Liver (tissue), 9 donors: ENCODE results near the gene UNC5A. TPM values are rescaled to one million over a fixed set of nuclear protein-coding genes. Genes with fewer than 3 reads are reported as not detected.

Experiments
- DNase-seq: peaks from one replicate; pipeline ENCODE4 v3.0.0-alpha.2; 2017; ENCODE audit warnings: low spot score
- H3K27ac ChIP-seq, 2 donors: one replicate each; pipeline ENCODE4 v1.7.0; 2013; ENCODE audit warnings: inconsistent platforms in 2 of 2, low read length in 2 of 2, control low read depth in 1 of 2, low read depth in 1 of 2, mild to moderate bottlenecking in 1 of 2
- H3K27me3 ChIP-seq, 4 donors: one replicate each; pipeline versions ENCODE4 v1.6.1 to v1.7.0; 2013; ENCODE audit warnings: low read length in 3 of 4, inconsistent platforms in 1 of 4, mild to moderate bottlenecking in 1 of 4, moderate library complexity in 1 of 4; ENCODE audit not compliant: control insufficient read depth in 4 of 4, insufficient read depth in 4 of 4
- H3K36me3 ChIP-seq, 4 donors: one replicate each; pipeline versions ENCODE4 v1.6.1 to v1.7.0; 2013; ENCODE audit warnings: low read length in 3 of 4, mild to moderate bottlenecking in 3 of 4, low read depth in 1 of 4, moderate library complexity in 1 of 4; ENCODE audit not compliant: control insufficient read depth in 4 of 4, insufficient read depth in 3 of 4
- H3K4me1 ChIP-seq, 4 donors: one replicate each; pipeline versions ENCODE4 v1.6.1 to v1.7.0; 2013; ENCODE audit warnings: low read length in 3 of 4, mild to moderate bottlenecking in 3 of 4, moderate library complexity in 1 of 4; ENCODE audit not compliant: control insufficient read depth in 4 of 4, insufficient read depth in 4 of 4
- H3K4me3 ChIP-seq, 3 donors: one replicate each; pipeline versions ENCODE4 v1.6.1 to v1.7.0; 2013; ENCODE audit warnings: low read length in 3 of 3, control low read depth in 1 of 3, low read depth in 1 of 3, mild to moderate bottlenecking in 1 of 3
- H3K9ac ChIP-seq, 2 donors: one replicate each; pipeline ENCODE4 v1.7.0; 2013; ENCODE audit warnings: low read length in 2 of 2, mild to moderate bottlenecking in 2 of 2, moderate library complexity in 2 of 2, control low read depth in 1 of 2, low read depth in 1 of 2
- H3K9me3 ChIP-seq, 4 donors: one replicate each; pipeline versions ENCODE4 v1.6.1 to v1.7.0; 2013; ENCODE audit warnings: low read length in 3 of 4; ENCODE audit not compliant: control insufficient read depth in 4 of 4
- ATF3 ChIP-seq: IDR thresholded peaks from 2 replicates; pipeline ENCODE4 v1.6.1; 2016; ENCODE audit warnings: antibody characterized with exemption
- EGR1 ChIP-seq, 2 donors: IDR thresholded peaks; 2 replicates each; pipeline ENCODE4 v1.6.1; 2016 to 2018; ENCODE audit warnings: antibody characterized with exemption in 2 of 2, low read depth in 2 of 2
- FOXA1 ChIP-seq: IDR thresholded peaks from 2 replicates; pipeline ENCODE4 v1.6.1; 2016; ENCODE audit warnings: antibody characterized with exemption
- FOXA2 ChIP-seq: IDR thresholded peaks from 2 replicates; pipeline ENCODE4 v1.6.1; 2016; ENCODE audit warnings: antibody characterized with exemption
- HNF4A ChIP-seq, 2 donors: conservative IDR thresholded peaks; 2 replicates each; pipeline ENCODE4 v1.6.1; 2016; ENCODE audit warnings: antibody characterized with exemption in 2 of 2, mild to moderate bottlenecking in 2 of 2
- HNF4G ChIP-seq: IDR thresholded peaks from 2 replicates; pipeline ENCODE4 v1.6.1; 2016; ENCODE audit warnings: antibody characterized with exemption
- JUND ChIP-seq, 2 donors: IDR thresholded peaks; 2 replicates each; pipeline ENCODE4 v1.6.1; 2016; ENCODE audit warnings: antibody characterized with exemption in 2 of 2
- NR2F2 ChIP-seq: IDR thresholded peaks from 2 replicates; pipeline ENCODE4 v1.6.1; 2016; ENCODE audit warnings: antibody characterized with exemption
- RAD21 ChIP-seq, 2 donors: IDR thresholded peaks; 2 replicates each; pipeline ENCODE4 v1.6.1; 2016; ENCODE audit warnings: antibody characterized with exemption in 2 of 2, mild to moderate bottlenecking in 2 of 2
- RXRA ChIP-seq, 2 donors: IDR thresholded peaks; 2 replicates each; pipeline ENCODE4 v1.6.1; 2017 to 2018; ENCODE audit warnings: antibody characterized with exemption in 2 of 2, mild to moderate bottlenecking in 1 of 2
- SP1 ChIP-seq: IDR thresholded peaks from 2 replicates; pipeline ENCODE4 v1.6.1; 2018; ENCODE audit warnings: antibody characterized with exemption, mild to moderate bottlenecking
- TAF1 ChIP-seq: conservative IDR thresholded peaks from 2 replicates; pipeline ENCODE4 v1.6.1; 2016; ENCODE audit warnings: antibody characterized with exemption, mild to moderate bottlenecking
- YY1 ChIP-seq: IDR thresholded peaks from 2 replicates; pipeline ENCODE4 v1.6.1; 2016; ENCODE audit warnings: antibody characterized with exemption, mild to moderate bottlenecking
- WGBS: extraction: QIAGEN DNeasy Blood & Tissue Kit; methylation state at CpG from one replicate; pipeline ENCODE4 v1.1.7; 2013; 5-methylcytosine and 5-hydroxymethylcytosine counted together
- polyA plus RNA-seq, 2 donors: library from polyadenylated mRNA; stranded (reverse) in 1 of 2; unstranded in 1 of 2; fragments of 200-250 nt in 1 of 2; fragments of >200 nt in 1 of 2; fragmentation: Nextera tagmentation in 1 of 2; extraction: Ambion mirVana in 1 of 2; gene quantifications; one replicate each; pipeline versions ENCODE4 v1.2.1 to v1.2.3, GENCODE V29; 2013 to 2015
- total RNA-seq, 2 donors: library from RNA; depleted of rRNA; stranded (reverse); fragments of >200 nt; gene quantifications; one replicate each; pipeline ENCODE4 v1.2.3, GENCODE V29; 2014
- TF ChIP-seq, protein P1 (sequence below): IDR thresholded peaks from 2 replicates; pipeline ENCODE4 v1.6.1; 2016; ENCODE audit warnings: antibody characterized with exemption
- TF ChIP-seq, protein P2 (sequence below): IDR thresholded peaks from 2 replicates; pipeline ENCODE4 v1.6.1; 2016; ENCODE audit warnings: antibody characterized with exemption, mild to moderate bottlenecking
- TF ChIP-seq, protein P3 (sequence below): fragments of 150-350 bp; IDR thresholded peaks from 2 replicates; pipeline ENCODE4 v1.5.1; 2017; ENCODE audit warnings: improper control_type of control experiment, low read depth, low read length; ENCODE audit not compliant: missing input control
- TF ChIP-seq, protein P4 (sequence below): IDR thresholded peaks from 2 replicates; pipeline ENCODE4 v1.6.1; 2016; ENCODE audit warnings: antibody characterized with exemption
- donor health status: healthy.
- donor health status: healthy.
- donor health status: healthy.
- donor health status: healthy.
- donor health status: healthy.

Gene UNC5A
- total and polyA plus RNA-seq, 4 donors: under 0.01 to 0.07 (median 0.03) TPM; not detected in 1

- Histone ChIP-seq H3K27ac (no peak overlapping the region), H3K4me1 (peaks cover 0 to 2% (median 0%) of the 10 kb centered on the region in 4 donors), H3K4me3 (no peak overlapping the region), H3K27me3 (no peaks in the 10 kb centered on the region), H3K36me3 (peaks cover 2 to 14% (median 5%) of the 10 kb centered on the region in 4 donors), H3K9ac (no peak overlapping the region), H3K9me3 (no peaks in the 10 kb centered on the region)
- no peak for DNase-seq
- WGBS: 96% methylated on average over 2 of the region's 2 CpGs
- TF ChIP-seq TAF1 (no peak), RXRA (IDR thresholded peaks at IDR 0.05) (no peak), HNF4A (conservative IDR thresholded peaks at IDR 0.05) (no peak), HNF4G (no peak), NR2F2 (no peak), FOXA1 (no peak), ATF3 (no peak), EGR1 (IDR thresholded peaks at IDR 0.05; ENCODE audit: low read depth in 2 of 2) (no peak), SP1 (no peak), RAD21 (IDR thresholded peaks at IDR 0.05) (no peak), YY1 (no peak), JUND (IDR thresholded peaks at IDR 0.05) (no peak)
- TF ChIP-seq, protein P1, sequence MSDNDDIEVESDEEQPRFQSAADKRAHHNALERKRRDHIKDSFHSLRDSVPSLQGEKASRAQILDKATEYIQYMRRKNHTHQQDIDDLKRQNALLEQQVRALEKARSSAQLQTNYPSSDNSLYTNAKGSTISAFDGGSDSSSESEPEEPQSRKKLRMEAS: no peak
- TF ChIP-seq, protein P2, sequence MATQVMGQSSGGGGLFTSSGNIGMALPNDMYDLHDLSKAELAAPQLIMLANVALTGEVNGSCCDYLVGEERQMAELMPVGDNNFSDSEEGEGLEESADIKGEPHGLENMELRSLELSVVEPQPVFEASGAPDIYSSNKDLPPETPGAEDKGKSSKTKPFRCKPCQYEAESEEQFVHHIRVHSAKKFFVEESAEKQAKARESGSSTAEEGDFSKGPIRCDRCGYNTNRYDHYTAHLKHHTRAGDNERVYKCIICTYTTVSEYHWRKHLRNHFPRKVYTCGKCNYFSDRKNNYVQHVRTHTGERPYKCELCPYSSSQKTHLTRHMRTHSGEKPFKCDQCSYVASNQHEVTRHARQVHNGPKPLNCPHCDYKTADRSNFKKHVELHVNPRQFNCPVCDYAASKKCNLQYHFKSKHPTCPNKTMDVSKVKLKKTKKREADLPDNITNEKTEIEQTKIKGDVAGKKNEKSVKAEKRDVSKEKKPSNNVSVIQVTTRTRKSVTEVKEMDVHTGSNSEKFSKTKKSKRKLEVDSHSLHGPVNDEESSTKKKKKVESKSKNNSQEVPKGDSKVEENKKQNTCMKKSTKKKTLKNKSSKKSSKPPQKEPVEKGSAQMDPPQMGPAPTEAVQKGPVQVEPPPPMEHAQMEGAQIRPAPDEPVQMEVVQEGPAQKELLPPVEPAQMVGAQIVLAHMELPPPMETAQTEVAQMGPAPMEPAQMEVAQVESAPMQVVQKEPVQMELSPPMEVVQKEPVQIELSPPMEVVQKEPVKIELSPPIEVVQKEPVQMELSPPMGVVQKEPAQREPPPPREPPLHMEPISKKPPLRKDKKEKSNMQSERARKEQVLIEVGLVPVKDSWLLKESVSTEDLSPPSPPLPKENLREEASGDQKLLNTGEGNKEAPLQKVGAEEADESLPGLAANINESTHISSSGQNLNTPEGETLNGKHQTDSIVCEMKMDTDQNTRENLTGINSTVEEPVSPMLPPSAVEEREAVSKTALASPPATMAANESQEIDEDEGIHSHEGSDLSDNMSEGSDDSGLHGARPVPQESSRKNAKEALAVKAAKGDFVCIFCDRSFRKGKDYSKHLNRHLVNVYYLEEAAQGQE: no peak
- TF ChIP-seq, protein P3, sequence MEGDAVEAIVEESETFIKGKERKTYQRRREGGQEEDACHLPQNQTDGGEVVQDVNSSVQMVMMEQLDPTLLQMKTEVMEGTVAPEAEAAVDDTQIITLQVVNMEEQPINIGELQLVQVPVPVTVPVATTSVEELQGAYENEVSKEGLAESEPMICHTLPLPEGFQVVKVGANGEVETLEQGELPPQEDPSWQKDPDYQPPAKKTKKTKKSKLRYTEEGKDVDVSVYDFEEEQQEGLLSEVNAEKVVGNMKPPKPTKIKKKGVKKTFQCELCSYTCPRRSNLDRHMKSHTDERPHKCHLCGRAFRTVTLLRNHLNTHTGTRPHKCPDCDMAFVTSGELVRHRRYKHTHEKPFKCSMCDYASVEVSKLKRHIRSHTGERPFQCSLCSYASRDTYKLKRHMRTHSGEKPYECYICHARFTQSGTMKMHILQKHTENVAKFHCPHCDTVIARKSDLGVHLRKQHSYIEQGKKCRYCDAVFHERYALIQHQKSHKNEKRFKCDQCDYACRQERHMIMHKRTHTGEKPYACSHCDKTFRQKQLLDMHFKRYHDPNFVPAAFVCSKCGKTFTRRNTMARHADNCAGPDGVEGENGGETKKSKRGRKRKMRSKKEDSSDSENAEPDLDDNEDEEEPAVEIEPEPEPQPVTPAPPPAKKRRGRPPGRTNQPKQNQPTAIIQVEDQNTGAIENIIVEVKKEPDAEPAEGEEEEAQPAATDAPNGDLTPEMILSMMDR: no peak
- TF ChIP-seq, protein P4, sequence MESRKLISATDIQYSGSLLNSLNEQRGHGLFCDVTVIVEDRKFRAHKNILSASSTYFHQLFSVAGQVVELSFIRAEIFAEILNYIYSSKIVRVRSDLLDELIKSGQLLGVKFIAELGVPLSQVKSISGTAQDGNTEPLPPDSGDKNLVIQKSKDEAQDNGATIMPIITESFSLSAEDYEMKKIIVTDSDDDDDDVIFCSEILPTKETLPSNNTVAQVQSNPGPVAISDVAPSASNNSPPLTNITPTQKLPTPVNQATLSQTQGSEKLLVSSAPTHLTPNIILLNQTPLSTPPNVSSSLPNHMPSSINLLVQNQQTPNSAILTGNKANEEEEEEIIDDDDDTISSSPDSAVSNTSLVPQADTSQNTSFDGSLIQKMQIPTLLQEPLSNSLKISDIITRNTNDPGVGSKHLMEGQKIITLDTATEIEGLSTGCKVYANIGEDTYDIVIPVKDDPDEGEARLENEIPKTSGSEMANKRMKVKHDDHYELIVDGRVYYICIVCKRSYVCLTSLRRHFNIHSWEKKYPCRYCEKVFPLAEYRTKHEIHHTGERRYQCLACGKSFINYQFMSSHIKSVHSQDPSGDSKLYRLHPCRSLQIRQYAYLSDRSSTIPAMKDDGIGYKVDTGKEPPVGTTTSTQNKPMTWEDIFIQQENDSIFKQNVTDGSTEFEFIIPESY: no peak
Measured at GRCh38 chr5:176915906-176916305, 105.5 kb downstream of the UNC5A start.

DNA sequence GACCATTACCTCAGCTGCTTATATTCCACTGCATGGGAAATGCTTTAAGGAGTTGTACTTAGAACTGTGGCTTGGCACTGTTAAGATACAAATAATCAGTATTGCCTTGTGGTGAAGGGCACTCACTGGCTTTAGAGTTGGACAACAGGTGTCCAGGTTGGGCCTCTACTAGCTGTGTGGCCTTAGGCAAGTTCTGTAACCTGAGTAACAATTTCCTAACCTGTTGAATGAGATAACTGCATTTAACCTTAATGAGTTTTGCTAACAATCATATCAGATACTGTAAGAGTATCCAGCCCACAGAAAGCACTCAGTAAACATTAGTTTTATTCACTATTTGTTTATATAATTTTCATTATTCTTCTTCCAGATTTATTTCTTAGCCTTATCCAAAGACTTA, 106.0 kb downstream of the UNC5A start:
- no peak for DNase-seq
- no peak overlapping the region for H3K27ac ChIP-seq
- TF ChIP-seq FOXA2: no peak
- no peak for TF ChIP-seq JUND (IDR thresholded peaks at IDR 0.05)
- no peaks in the 10 kb centered on the region for H3K27me3 ChIP-seq
- H3K4me3 ChIP-seq: no peak overlapping the region
- H3K9ac ChIP-seq: no peak overlapping the region
- no peaks in the 10 kb centered on the region for H3K9me3 ChIP-seq
- peaks cover 0 to 2% (median 0%) of the 10 kb centered on the region in 4 donors for H3K4me1 ChIP-seq
- H3K36me3 ChIP-seq: peaks cover 0 to 12% (median 5%) of the 10 kb centered on the region in 4 donors
